Activated CD8-positive, alpha-beta memory T cell treated with anti-CD3 and anti-CD28 coated beads, Interleukin-2, amount 50 U/mL, for 24 hours (primary cell): ENCODE measurements around the gene TAF3.

Experiments used
- DNase-seq: peaks from one replicate; pipeline ENCODE4 v3.0.0-alpha.2; 2020; ENCODE audit errors: extremely low read depth

The TAF3 gene

GRCh38 chr10:7967035-7967434 lies 148.7 kb downstream of the TAF3 start:
- DNase-seq = no peak

- no peak for DNase-seq
Observed at GRCh38 chr10:7968510-7969112, 150.3 kb downstream of the TAF3 start.

- no peak for DNase-seq
Observed at GRCh38 chr10:7969623-7970022, 151.3 kb downstream of the TAF3 start.

GRCh38 chr10:7971949-7972348 lies 153.6 kb downstream of the TAF3 start:
- DNase-seq = no peak

GRCh38 chr10:7972367-7972766 lies 154.1 kb downstream of the TAF3 start:
- no peak for DNase-seq

- DNase-seq = no peak
Observed at GRCh38 chr10:7980196-7980595, 161.9 kb downstream of the TAF3 start.

- no peak for DNase-seq
Observed at GRCh38 chr10:7982727-7983126, 164.4 kb downstream of the TAF3 start.

GRCh38 chr10:7984325-7984724 lies 166.0 kb downstream of the TAF3 start:
- no peak for DNase-seq

- no peak for DNase-seq
Observed at GRCh38 chr10:7984896-7985295, 166.6 kb downstream of the TAF3 start.

GRCh38 chr10:7986851-7987250 lies 168.5 kb downstream of the TAF3 start:
- no peak for DNase-seq

GRCh38 chr10:7988989-7989388 lies 170.7 kb downstream of the TAF3 start:
- no peak for DNase-seq

- no peak for DNase-seq
Observed at GRCh38 chr10:7998831-7999230, 180.5 kb downstream of the TAF3 start.

GRCh38 chr10:8004469-8005000 lies 186.2 kb downstream of the TAF3 start:
- DNase-seq = no peak

- no peak for DNase-seq
Observed at GRCh38 chr10:8006274-8006999, 188.1 kb downstream of the TAF3 start.

- DNase-seq = no peak
Observed at GRCh38 chr10:8009031-8009430, 190.7 kb downstream of the TAF3 start.

- no peak for DNase-seq
Observed at GRCh38 chr10:8013006-8013405, 194.7 kb downstream of the TAF3 start.

- DNase-seq = no peak
Observed at GRCh38 chr10:8013619-8014018, 195.3 kb downstream of the TAF3 start.

- no peak for DNase-seq
Observed at GRCh38 chr10:8014649-8015048, 196.3 kb downstream of the TAF3 start.

- DNase-seq = no peak
Observed at GRCh38 chr10:8017277-8017676, 199.0 kb downstream of the TAF3 start.

GRCh38 chr10:8023321-8023720 lies 205.0 kb downstream of the TAF3 start:
- no peak for DNase-seq

- no peak for DNase-seq
Observed at GRCh38 chr10:8023851-8024250, 205.5 kb downstream of the TAF3 start.

GRCh38 chr10:8026349-8027259 lies 208.3 kb downstream of the TAF3 start:
- DNase-seq = no peak
